GM12878 (cell line): ENCODE data around the gene PLCD1.

ENCODE experiments used
- EP300 ChIP-seq, 2 experiments: fragments of 150-350 bp in 1 of 2; IDR thresholded peaks; 2 replicates each; pipeline ENCODE4 v1.6.1; 2011 to 2012; ENCODE audit warnings: low read depth in 2 of 2, low read length in 2 of 2, borderline replicate concordance in 1 of 2, improper control_type of control experiment in 1 of 2, inconsistent platforms in 1 of 2; ENCODE audit not compliant: control insufficient read depth in 1 of 2
- EZH2 ChIP-seq: IDR thresholded peaks from 2 replicates; pipeline ENCODE4 v1.6.1; 2012; ENCODE audit warnings: low read depth, mild to moderate bottlenecking, control low read depth, inconsistent platforms, low read length, borderline replicate concordance; ENCODE audit not compliant: control insufficient read depth
- FOS ChIP-seq: IDR thresholded peaks from 3 replicates; pipeline ENCODE4 v1.6.1; 2011; ENCODE audit warnings: borderline replicate concordance; ENCODE audit not compliant: insufficient read length; ENCODE audit errors: extremely low read depth
- GABPA ChIP-seq: IDR thresholded peaks from 2 replicates; pipeline ENCODE4 v1.6.1; 2014; ENCODE audit warnings: antibody characterized with exemption, low read depth, mild to moderate bottlenecking, inconsistent platforms
- KDM1A ChIP-seq: fragments of 200-600 bp; sonication (generic); IDR thresholded peaks from 2 replicates; pipeline ENCODE4 v1.6.1; 2016; ENCODE audit warnings: borderline replicate concordance
- MYC ChIP-seq: IDR thresholded peaks from 2 replicates; pipeline ENCODE4 v1.6.1; 2011; ENCODE audit warnings: mild to moderate bottlenecking, low read length, moderate library complexity, inconsistent platforms; ENCODE audit not compliant: insufficient read depth, insufficient replicate concordance, insufficient read length, severe bottlenecking
- POLR2A ChIP-seq: IDR thresholded peaks from 2 replicates; pipeline ENCODE4 v1.6.1; 2011; ENCODE audit warnings: low read depth, mild to moderate bottlenecking, low read length
- SIX5 ChIP-seq: IDR thresholded peaks from 2 replicates; pipeline ENCODE4 v1.6.1; 2011; ENCODE audit warnings: mild to moderate bottlenecking, low read depth, low read length, moderate library complexity; ENCODE audit not compliant: severe bottlenecking
- SMC3 ChIP-seq: IDR thresholded peaks from 2 replicates; pipeline ENCODE4 v1.6.1; 2011; ENCODE audit warnings: low read length, improper control_type of control experiment, borderline replicate concordance
- TAF1 ChIP-seq: IDR thresholded peaks from 2 replicates; pipeline ENCODE4 v1.6.1; 2011; ENCODE audit warnings: mild to moderate bottlenecking, low read depth, low read length, borderline replicate concordance
- TARDBP ChIP-seq: IDR thresholded peaks from 2 replicates; pipeline ENCODE4 v1.6.1; 2016; ENCODE audit warnings: borderline replicate concordance
- TF ChIP-seq, protein P1 (sequence below), 3 experiments: IDR thresholded peaks in 2 of 3; conservative IDR thresholded peaks in 1 of 3; 2 replicates each; pipeline ENCODE4 v1.5.1; 2011; ENCODE audit warnings: low read depth in 3 of 3, low read length in 3 of 3, mild to moderate bottlenecking in 3 of 3, control low read depth in 2 of 3, moderate library complexity in 2 of 3, inconsistent platforms in 1 of 3, mixed read lengths in 1 of 3; ENCODE audit not compliant: control insufficient read depth in 2 of 3, insufficient read depth in 1 of 3; ENCODE audit errors: extremely low read depth in 1 of 3
- TF ChIP-seq, protein P2 (sequence below): fragments of 150-350 bp; IDR thresholded peaks from 2 replicates; pipeline ENCODE4 v1.6.1; 2016; ENCODE audit warnings: low read depth, low read length

- TF ChIP-seq, protein P1, sequence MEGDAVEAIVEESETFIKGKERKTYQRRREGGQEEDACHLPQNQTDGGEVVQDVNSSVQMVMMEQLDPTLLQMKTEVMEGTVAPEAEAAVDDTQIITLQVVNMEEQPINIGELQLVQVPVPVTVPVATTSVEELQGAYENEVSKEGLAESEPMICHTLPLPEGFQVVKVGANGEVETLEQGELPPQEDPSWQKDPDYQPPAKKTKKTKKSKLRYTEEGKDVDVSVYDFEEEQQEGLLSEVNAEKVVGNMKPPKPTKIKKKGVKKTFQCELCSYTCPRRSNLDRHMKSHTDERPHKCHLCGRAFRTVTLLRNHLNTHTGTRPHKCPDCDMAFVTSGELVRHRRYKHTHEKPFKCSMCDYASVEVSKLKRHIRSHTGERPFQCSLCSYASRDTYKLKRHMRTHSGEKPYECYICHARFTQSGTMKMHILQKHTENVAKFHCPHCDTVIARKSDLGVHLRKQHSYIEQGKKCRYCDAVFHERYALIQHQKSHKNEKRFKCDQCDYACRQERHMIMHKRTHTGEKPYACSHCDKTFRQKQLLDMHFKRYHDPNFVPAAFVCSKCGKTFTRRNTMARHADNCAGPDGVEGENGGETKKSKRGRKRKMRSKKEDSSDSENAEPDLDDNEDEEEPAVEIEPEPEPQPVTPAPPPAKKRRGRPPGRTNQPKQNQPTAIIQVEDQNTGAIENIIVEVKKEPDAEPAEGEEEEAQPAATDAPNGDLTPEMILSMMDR (IDR thresholded peaks at IDR 0.05 in 2 of 3, conservative IDR thresholded peaks at IDR 0.05 in 1 of 3; ENCODE audit: control insufficient read depth in 2 of 3, extremely low read depth in 1 of 3, insufficient read depth in 1 of 3, low read depth in 3 of 3, low read length in 3 of 3), result no peak
- TF ChIP-seq KDM1A, result no peak
- no peak for TF ChIP-seq EZH2
- TF ChIP-seq, protein P2, sequence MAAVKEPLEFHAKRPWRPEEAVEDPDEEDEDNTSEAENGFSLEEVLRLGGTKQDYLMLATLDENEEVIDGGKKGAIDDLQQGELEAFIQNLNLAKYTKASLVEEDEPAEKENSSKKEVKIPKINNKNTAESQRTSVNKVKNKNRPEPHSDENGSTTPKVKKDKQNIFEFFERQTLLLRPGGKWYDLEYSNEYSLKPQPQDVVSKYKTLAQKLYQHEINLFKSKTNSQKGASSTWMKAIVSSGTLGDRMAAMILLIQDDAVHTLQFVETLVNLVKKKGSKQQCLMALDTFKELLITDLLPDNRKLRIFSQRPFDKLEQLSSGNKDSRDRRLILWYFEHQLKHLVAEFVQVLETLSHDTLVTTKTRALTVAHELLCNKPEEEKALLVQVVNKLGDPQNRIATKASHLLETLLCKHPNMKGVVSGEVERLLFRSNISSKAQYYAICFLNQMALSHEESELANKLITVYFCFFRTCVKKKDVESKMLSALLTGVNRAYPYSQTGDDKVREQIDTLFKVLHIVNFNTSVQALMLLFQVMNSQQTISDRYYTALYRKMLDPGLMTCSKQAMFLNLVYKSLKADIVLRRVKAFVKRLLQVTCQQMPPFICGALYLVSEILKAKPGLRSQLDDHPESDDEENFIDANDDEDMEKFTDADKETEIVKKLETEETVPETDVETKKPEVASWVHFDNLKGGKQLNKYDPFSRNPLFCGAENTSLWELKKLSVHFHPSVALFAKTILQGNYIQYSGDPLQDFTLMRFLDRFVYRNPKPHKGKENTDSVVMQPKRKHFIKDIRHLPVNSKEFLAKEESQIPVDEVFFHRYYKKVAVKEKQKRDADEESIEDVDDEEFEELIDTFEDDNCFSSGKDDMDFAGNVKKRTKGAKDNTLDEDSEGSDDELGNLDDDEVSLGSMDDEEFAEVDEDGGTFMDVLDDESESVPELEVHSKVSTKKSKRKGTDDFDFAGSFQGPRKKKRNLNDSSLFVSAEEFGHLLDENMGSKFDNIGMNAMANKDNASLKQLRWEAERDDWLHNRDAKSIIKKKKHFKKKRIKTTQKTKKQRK, result no peak
- TF ChIP-seq GABPA, result no peak
- no peak for TF ChIP-seq SIX5
- no peak for TF ChIP-seq TAF1
- no peak for TF ChIP-seq MYC
- no peak for TF ChIP-seq EP300 (IDR thresholded peaks at IDR 0.05; ENCODE audit: borderline replicate concordance in 1 of 2, control insufficient read depth in 1 of 2, low read depth in 2 of 2, low read length in 2 of 2)
- TF ChIP-seq TARDBP, result no peak
- no peak for TF ChIP-seq FOS
- TF ChIP-seq SMC3, result no peak
- TF ChIP-seq POLR2A, result no peak
Measured at GRCh38 chr3:38059591-38059990, 30.1 kb upstream of the PLCD1 start.
